Left lung (tissue), 10 donors: ENCODE measurements around the gene CFAP161. TPM values are rescaled to one million over a fixed set of nuclear protein-coding genes. Genes with fewer than 3 reads are reported as not detected.
"Not testable (repeated sequence)": the region's sequence is repeated elsewhere in the genome, so short reads cannot be mapped to it uniquely, and the experiment has no call there.

Source experiments
- ATAC-seq: fragments of 200-7000 bp; cut with Tn5 transposase; one replicate; pipeline ENCODE4 v1.9.1; 2020; ENCODE audit warnings: moderate library complexity
- DNase-seq, 4 donors: peaks; one replicate each; pipeline ENCODE4 v3.0.0-alpha.2; 2013 to 2020
- H3K27ac ChIP-seq, 2 donors: fragments of 200-600 bp; sonication (generic) in 1 of 2; one replicate each; pipeline versions ENCODE4 v1.5.0 to v1.8.0; 2020 to 2021
- H3K27me3 ChIP-seq, 2 donors: fragments of 200-600 bp; sonication (generic) in 1 of 2; one replicate each; pipeline versions ENCODE4 v1.5.0 to v1.8.0; 2020 to 2021
- H3K36me3 ChIP-seq, 2 donors: fragments of 200-600 bp; sonication (generic) in 1 of 2; one replicate each; pipeline versions ENCODE4 v1.5.0 to v1.8.0; 2020 to 2021
- H3K4me1 ChIP-seq, 2 donors: fragments of 200-600 bp; one replicate each; pipeline ENCODE4 v1.8.0; 2021
- H3K4me3 ChIP-seq, 2 donors: fragments of 200-600 bp; sonication (generic) in 1 of 2; one replicate each; pipeline versions ENCODE4 v1.5.0 to v1.8.0; 2020 to 2021; ENCODE audit warnings: mild to moderate bottlenecking in 1 of 2
- H3K9me3 ChIP-seq, 2 donors: fragments of 200-600 bp; sonication (generic) in 1 of 2; one replicate each; pipeline versions ENCODE4 v1.5.0 to v1.8.0; 2020 to 2021
- CTCF ChIP-seq, 2 donors: fragments of 200-600 bp; sonication (generic) in 1 of 2; IDR thresholded peaks; one replicate each; pipeline versions ENCODE4 v1.5.0 to v1.8.0; 2021; ENCODE audit warnings: antibody characterized with exemption in 2 of 2
- intact Hi-C, 2 donors: fragments of 100-400 bp; cut with DNase I; formaldehyde crosslinking; loops; one replicate each; pipeline versions ENCODE4 v1.11.2 to v1.14.2; 2022
- polyA plus RNA-seq, 6 donors: library from polyadenylated mRNA; unstranded; fragments of 120-200 nt; gene quantifications; one replicate each; pipeline ENCODE4 v1.2.1, GENCODE V29; 2013; ENCODE audit not compliant: insufficient read length in 6 of 6
- total RNA-seq, 2 donors: library from RNA; stranded (reverse); fragmentation: NEBNext Ultra II Directional; extraction: Animal tissue kit (Norgen Biotek cat#: 25700); gene quantifications; one replicate each; pipeline ENCODE4 v1.2.1, GENCODE V29; 2021
- donor health status: DM: no; HTN: yes; CAD: no.
- donor health status: DM: no; HTN: no; CAD: no.

Gene CFAP161
- total and polyA plus RNA-seq, 8 donors, result 0.64 to 12.2 (median 5.7) TPM

DNA sequence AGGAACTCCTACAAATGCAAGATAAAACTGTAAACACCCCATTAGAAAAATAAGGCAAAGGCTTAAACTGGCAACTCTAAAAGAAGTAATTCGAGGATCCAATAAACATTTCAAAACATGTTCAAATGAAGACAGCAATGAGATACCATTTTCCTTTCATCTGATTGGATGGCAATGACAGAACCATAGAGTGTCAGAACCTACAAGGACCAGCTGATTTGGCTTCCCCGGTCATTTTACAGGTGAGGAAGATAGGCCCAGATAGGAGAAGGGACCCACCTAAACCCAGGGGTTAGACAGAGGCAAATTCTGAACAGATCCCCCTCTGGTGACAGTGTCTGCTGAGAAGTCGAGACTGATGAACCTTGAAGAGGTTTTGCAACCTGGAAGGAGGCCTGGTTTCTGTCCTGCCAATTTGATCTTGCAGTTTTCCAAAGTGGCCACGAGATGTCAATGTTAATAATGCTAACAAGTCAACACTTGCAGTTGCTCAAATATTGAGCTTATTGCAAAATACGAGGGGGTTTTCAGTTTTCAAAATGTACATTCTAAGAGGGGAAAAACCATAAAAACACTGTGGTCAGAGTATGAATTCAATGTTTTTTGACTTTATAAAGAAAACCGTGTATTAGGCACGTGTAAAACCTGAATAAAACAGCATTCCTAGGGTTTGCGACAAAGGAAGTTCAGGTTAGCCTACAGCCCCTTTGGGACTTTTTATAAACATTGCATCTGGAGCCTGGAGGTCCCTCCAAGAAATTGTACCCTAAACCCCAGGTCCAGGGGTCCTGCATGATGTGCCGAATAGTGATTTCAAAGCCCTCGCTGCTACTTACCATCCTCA, 21.5 kb downstream of the CFAP161 start:
- intact Hi-C loops, result loop anchor here in 1 of 2 donors (5.0 kb wide), 1 partner anchor 102 kb away; no protein-coding TSS in a partner anchor
- Histone ChIP-seq H3K4me1 (peaks cover under 1 to 6% of the 10 kb centered on the region in 2 donors), H3K36me3 (no peaks in the 10 kb centered on the region), H3K27ac (no peak overlapping the region), H3K9me3 (no peaks in the 10 kb centered on the region), H3K4me3 (no peak overlapping the region), H3K27me3 (no peaks in the 10 kb centered on the region)
- DNase-seq (peak in 2 of 4 donors; percentile 41 to 71), ATAC-seq (peak; percentile 59)
- peak; percentile 36 to 53 for TF ChIP-seq CTCF (IDR thresholded peaks at IDR 0.05)

- H3K9me3 ChIP-seq, result no peaks in the 10 kb centered on the region
- TF ChIP-seq CTCF (IDR thresholded peaks at IDR 0.05), result no peak
- no peak overlapping the region for H3K27ac ChIP-seq
- DNase-seq (no peak), ATAC-seq (no peak)
- peaks cover 8 to 9% of the 10 kb centered on the region in 2 donors for H3K4me1 ChIP-seq
- intact Hi-C loops, result loop anchor here in 1 of 2 donors (5.0 kb wide), 1 partner anchor 101 kb away; no protein-coding TSS in a partner anchor
- H3K4me3 ChIP-seq, result no peak overlapping the region
- no peaks in the 10 kb centered on the region for H3K27me3 ChIP-seq
- no peaks in the 10 kb centered on the region for H3K36me3 ChIP-seq
Measured at GRCh38 chr15:81156324-81156723, 22.3 kb downstream of the CFAP161 start.

DNA sequence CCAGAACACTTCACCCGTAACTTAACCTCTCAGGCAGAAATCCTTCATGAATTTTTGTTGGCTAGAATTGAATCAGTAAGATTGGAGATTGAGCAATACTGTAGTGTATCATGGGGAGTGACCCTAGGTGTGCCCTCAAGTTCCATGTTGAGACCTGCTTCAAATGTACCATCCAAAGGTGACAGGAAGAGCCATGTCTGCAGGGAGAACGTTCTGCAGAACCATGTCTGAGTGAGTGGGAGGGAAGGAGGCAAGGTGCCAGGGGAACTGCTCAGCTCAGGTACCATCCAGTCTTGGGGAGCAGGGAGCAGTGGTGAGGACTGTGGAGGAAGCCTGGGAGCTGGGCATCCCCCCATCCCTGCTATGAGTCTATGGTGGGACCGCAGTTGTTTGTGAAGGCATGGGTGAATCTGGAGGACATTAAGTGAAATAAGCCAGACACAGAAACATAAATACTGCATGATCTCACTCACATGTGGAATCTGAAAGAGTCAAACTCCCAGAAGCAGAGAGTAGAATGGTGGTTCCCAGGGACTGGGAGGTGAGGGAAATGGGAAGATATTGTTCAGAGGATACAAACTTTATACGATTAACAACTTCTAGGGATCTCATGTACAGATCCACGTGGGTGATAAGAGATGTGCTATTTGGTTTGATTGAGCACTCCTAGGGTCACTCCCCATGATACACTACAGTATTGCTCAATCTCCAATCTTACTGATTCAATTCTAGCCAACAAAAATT, 23.3 kb downstream of the CFAP161 start:
- H3K27ac ChIP-seq, result no peak overlapping the region
- H3K9me3 ChIP-seq, result no peaks in the 10 kb centered on the region
- no peaks in the 10 kb centered on the region for H3K36me3 ChIP-seq
- TF ChIP-seq CTCF (IDR thresholded peaks at IDR 0.05), result no peak
- intact Hi-C loops, result loop anchor here in 1 of 2 donors (5.0 kb wide), 1 partner anchor 100 kb away; no protein-coding TSS in a partner anchor
- DNase-seq (no peak), ATAC-seq (peak; percentile 66)
- no peak overlapping the region for H3K4me3 ChIP-seq
- peaks cover 9 to 12% of the 10 kb centered on the region in 2 donors for H3K4me1 ChIP-seq
- peaks cover 0 to 3% of the 10 kb centered on the region in 2 donors for H3K27me3 ChIP-seq

- peaks cover 9 to 12% of the 10 kb centered on the region in 2 donors for H3K4me1 ChIP-seq
- H3K36me3 ChIP-seq, result no peaks in the 10 kb centered on the region
- ATAC-seq, result no peak
- TF ChIP-seq CTCF (IDR thresholded peaks at IDR 0.05), result no peak
- no peak overlapping the region for H3K4me3 ChIP-seq
- H3K27ac ChIP-seq, result no peak overlapping the region
- H3K9me3 ChIP-seq, result no peaks in the 10 kb centered on the region
- no peak for DNase-seq
- peaks cover 0 to 3% of the 10 kb centered on the region in 2 donors for H3K27me3 ChIP-seq
- intact Hi-C loops, result loop anchor here in 1 of 2 donors (5.0 kb wide), 1 partner anchor 99 kb away; no protein-coding TSS in a partner anchor
Measured at GRCh38 chr15:81157939-81158223, 23.8 kb downstream of the CFAP161 start.

GRCh38 chr15:81158561-81158960, 24.5 kb downstream of the CFAP161 start:
- intact Hi-C loops, result loop anchor here in 1 of 2 donors (5.0 kb wide), 1 partner anchor 99 kb away; no protein-coding TSS in a partner anchor
- H3K36me3 ChIP-seq, H3K27ac ChIP-seq, ATAC-seq, H3K4me3 ChIP-seq, H3K9me3 ChIP-seq, H3K27me3 ChIP-seq, DNase-seq: not testable (repeated sequence)
- peaks cover 9 to 12% of the 10 kb centered on the region in 2 donors for H3K4me1 ChIP-seq
